Neural cell (in vitro differentiated cells): Measurements from ENCODE around the gene TIAM1. TPM values are rescaled to one million over a fixed set of nuclear protein-coding genes. Genes with fewer than 3 reads are reported as not detected.

Experiments used
- H2AFZ ChIP-seq: fragments of 200-600, 300-800 bp; sonication (generic), shearing (Covaris generic); 2 replicates; pipeline ENCODE4 v1.6.0; 2014; ENCODE audit warnings: low read depth, mild to moderate bottlenecking, antibody characterized with exemption, low read length, moderate library complexity
- H3F3A ChIP-seq: fragments of 200-600 bp; shearing (Covaris generic); 2 replicates; pipeline ENCODE4 v1.6.1; 2016; ENCODE audit warnings: mild to moderate bottlenecking, moderate library complexity, mixed read lengths, antibody characterized with exemption, low read length; ENCODE audit not compliant: insufficient read depth, poor library complexity, severe bottlenecking
- H3K27ac ChIP-seq: fragments of 200-600, 300-800 bp; sonication (generic), shearing (Covaris generic); 2 replicates; pipeline ENCODE4 v1.5.1; 2014; ENCODE audit warnings: mild to moderate bottlenecking, low read length, moderate library complexity
- H3K27me3 ChIP-seq: fragments of 300-800, 200-600 bp; sonication (generic), shearing (Covaris generic); 2 replicates; pipeline ENCODE4 v1.6.0; 2014; ENCODE audit warnings: mild to moderate bottlenecking, low read depth, low read length, moderate library complexity; ENCODE audit not compliant: insufficient read depth
- H3K36me3 ChIP-seq: fragments of 300-800, 200-600 bp; sonication (generic), shearing (Covaris generic); 2 replicates; pipeline ENCODE4 v1.5.1; 2014; ENCODE audit warnings: mild to moderate bottlenecking, antibody characterized with exemption, low read length, moderate library complexity; ENCODE audit not compliant: insufficient read depth
- H3K4me2 ChIP-seq: fragments of 300-800, 200-600 bp; sonication (generic), shearing (Covaris generic); 2 replicates; pipeline ENCODE4 v1.6.0; 2014; ENCODE audit warnings: mild to moderate bottlenecking, low read length
- H3K4me3 ChIP-seq: fragments of 300-800, 200-600 bp; sonication (generic), shearing (Covaris generic); 2 replicates; pipeline ENCODE4 v1.5.1; 2014; ENCODE audit warnings: mild to moderate bottlenecking, low read length, moderate library complexity
- H3K79me2 ChIP-seq: fragments of 200-600 bp; shearing (Covaris generic); replicated peaks from 2 replicates; pipeline ENCODE4 v1.6.0; 2014; ENCODE audit warnings: mild to moderate bottlenecking, low read length, moderate library complexity; ENCODE audit not compliant: insufficient read depth
- H3K9ac ChIP-seq: fragments of 300-800, 200-600 bp; sonication (generic), shearing (Covaris generic); 2 replicates; pipeline ENCODE4 v1.6.1; 2016; ENCODE audit warnings: mild to moderate bottlenecking, low read length, mixed read lengths
- H3K9me2 ChIP-seq: fragments of 200-600 bp; shearing (Covaris generic); 2 replicates; pipeline ENCODE4 v1.6.1; 2016; ENCODE audit warnings: mild to moderate bottlenecking, low read length, mixed read lengths; ENCODE audit not compliant: insufficient read depth
- H3K9me3 ChIP-seq: fragments of 200-600, 300-800 bp; sonication (generic), shearing (Covaris generic); 2 replicates; pipeline ENCODE4 v1.6.1; 2016; ENCODE audit warnings: mild to moderate bottlenecking, mixed run types, low read length, moderate library complexity, mixed read lengths
- H4K20me1 ChIP-seq: fragments of 200-600 bp; shearing (Covaris generic); 2 replicates; pipeline ENCODE4 v1.6.1; 2016; ENCODE audit warnings: mild to moderate bottlenecking, mixed run types; ENCODE audit not compliant: insufficient read depth
- EP300 ChIP-seq: fragments of 450-650 bp; conservative IDR thresholded peaks from 2 replicates; pipeline ENCODE4 v1.6.1; 2014; ENCODE audit warnings: antibody characterized with exemption, mild to moderate bottlenecking, moderate library complexity; ENCODE audit not compliant: poor library complexity, severe bottlenecking
- EZH2 ChIP-seq: fragments of 200-600, 300-800 bp; shearing (Covaris generic), sonication (generic); IDR thresholded peaks from 2 replicates; pipeline ENCODE4 v1.6.1; 2014; ENCODE audit warnings: antibody characterized with exemption, low read length, borderline replicate concordance, mild to moderate bottlenecking; ENCODE audit not compliant: insufficient read depth, poor library complexity, severe bottlenecking
- MXI1 ChIP-seq: fragments of 450-650 bp; conservative IDR thresholded peaks from 2 replicates; pipeline ENCODE4 v1.6.1; 2014; ENCODE audit warnings: antibody characterized with exemption, mild to moderate bottlenecking; ENCODE audit not compliant: poor library complexity, severe bottlenecking
- POLR2AphosphoS5 ChIP-seq: IDR thresholded peaks from 2 replicates; pipeline ENCODE4 v1.6.1; 2012
- RAD21 ChIP-seq: fragments of 450-650 bp; conservative IDR thresholded peaks from 2 replicates; pipeline ENCODE4 v1.6.1; 2014; ENCODE audit warnings: antibody characterized with exemption, mild to moderate bottlenecking, moderate library complexity
- SMC3 ChIP-seq: fragments of 450-650 bp; conservative IDR thresholded peaks from 2 replicates; pipeline ENCODE4 v1.6.1; 2014; ENCODE audit warnings: antibody characterized with exemption, mild to moderate bottlenecking, moderate library complexity; ENCODE audit not compliant: poor library complexity
- TAF1 ChIP-seq: IDR thresholded peaks from 2 replicates; pipeline ENCODE4 v1.6.1; 2012; ENCODE audit warnings: low read depth
- polyA plus RNA-seq: library from polyadenylated mRNA; depleted of rRNA; stranded (reverse); fragments of >200 nt; gene quantifications from 2 replicates; pipeline ENCODE4 v1.2.3, GENCODE V29; 2014
- TF ChIP-seq, protein P1 (sequence below): fragments of 450-650 bp; IDR thresholded peaks from 2 replicates; pipeline ENCODE4 v1.5.1; 2014; ENCODE audit warnings: antibody characterized with exemption, mild to moderate bottlenecking, moderate library complexity; ENCODE audit not compliant: poor library complexity, severe bottlenecking
- TF ChIP-seq, protein P2 (sequence below): IDR thresholded peaks from 2 replicates; pipeline ENCODE4 v1.6.1; 2012; ENCODE audit warnings: borderline replicate concordance

TIAM1 gene
- polyA plus RNA-seq, 1 donor from 2014 or later = 13.2 TPM

DNA sequence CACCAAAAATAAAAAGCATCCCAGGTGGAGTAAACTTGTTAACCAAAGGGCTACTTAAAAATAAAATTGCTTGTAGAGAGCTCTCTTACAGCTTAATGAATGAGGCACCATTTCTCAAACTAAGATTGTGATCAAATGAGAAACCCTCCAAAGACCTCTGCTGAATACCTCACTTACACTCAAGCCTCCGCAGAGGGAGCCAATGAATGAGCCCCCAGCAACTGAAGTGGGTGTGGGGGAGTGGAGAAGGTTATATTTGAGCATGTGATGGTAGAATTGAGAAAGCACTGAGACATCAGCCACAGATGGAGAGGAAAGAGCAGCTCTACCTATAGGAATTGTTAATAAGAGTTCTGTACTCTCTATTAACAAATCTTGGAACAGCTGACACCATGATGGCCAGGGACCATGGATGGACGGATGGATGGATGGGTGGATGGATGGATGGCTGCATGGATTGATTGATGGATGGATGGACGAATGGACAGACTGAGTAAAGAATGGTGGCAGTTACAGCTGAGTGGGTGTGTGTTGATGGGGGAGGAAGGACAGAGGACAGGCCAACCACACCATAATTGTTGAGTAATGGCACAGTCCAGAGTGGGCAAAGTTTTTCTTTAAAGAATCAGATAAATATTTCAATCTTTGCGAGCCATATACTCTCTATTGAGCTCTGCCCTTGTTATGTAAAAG lies 20.3 kb upstream of the TIAM1 start:
- Histone ChIP-seq H3K9me2 (no peaks in the 10 kb centered on the region), H2AFZ (no peak overlapping the region), H4K20me1 (no peaks in the 10 kb centered on the region), H3F3A (no peaks in the 10 kb centered on the region), H3K4me3 (no peak overlapping the region), H3K4me2 (no peak overlapping the region), H3K9me3 (no peaks in the 10 kb centered on the region), H3K36me3 (no peaks in the 10 kb centered on the region), H3K79me2 (no peaks in the 10 kb centered on the region), H3K9ac (no peak overlapping the region), H3K27me3 (no peaks in the 10 kb centered on the region), H3K27ac (no peak overlapping the region)
- TF ChIP-seq, protein P1, sequence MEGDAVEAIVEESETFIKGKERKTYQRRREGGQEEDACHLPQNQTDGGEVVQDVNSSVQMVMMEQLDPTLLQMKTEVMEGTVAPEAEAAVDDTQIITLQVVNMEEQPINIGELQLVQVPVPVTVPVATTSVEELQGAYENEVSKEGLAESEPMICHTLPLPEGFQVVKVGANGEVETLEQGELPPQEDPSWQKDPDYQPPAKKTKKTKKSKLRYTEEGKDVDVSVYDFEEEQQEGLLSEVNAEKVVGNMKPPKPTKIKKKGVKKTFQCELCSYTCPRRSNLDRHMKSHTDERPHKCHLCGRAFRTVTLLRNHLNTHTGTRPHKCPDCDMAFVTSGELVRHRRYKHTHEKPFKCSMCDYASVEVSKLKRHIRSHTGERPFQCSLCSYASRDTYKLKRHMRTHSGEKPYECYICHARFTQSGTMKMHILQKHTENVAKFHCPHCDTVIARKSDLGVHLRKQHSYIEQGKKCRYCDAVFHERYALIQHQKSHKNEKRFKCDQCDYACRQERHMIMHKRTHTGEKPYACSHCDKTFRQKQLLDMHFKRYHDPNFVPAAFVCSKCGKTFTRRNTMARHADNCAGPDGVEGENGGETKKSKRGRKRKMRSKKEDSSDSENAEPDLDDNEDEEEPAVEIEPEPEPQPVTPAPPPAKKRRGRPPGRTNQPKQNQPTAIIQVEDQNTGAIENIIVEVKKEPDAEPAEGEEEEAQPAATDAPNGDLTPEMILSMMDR = no peak

DNA sequence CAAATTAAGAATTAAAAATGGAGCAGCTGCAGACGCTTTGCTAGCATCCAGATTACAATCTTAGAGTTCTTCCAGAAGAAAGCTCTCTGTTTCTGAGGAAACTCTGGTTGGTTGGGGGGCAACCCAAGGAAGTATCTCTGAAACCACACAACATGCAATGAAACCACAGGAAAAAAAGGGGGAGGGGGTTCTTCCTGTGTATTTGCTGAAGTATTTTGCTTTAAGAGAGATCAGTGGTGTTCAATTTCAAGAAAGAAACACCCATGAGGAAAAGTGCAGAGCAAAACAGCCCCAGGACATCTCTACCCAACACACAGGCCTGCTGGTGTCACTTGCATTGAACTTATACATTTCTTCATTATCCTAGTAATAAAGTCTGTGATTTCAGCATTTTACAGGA lies 19.7 kb upstream of the TIAM1 start:
- H3K4me2 ChIP-seq = no peak overlapping the region
- TF ChIP-seq MXI1 = no peak
- TF ChIP-seq TAF1 = no peak
- no peak for TF ChIP-seq EZH2
- no peak for TF ChIP-seq RAD21
- TF ChIP-seq, protein P1 = no peak
- TF ChIP-seq EP300 = no peak
- no peak for TF ChIP-seq SMC3
- TF ChIP-seq POLR2AphosphoS5 = no peak
- TF ChIP-seq, protein P2, sequence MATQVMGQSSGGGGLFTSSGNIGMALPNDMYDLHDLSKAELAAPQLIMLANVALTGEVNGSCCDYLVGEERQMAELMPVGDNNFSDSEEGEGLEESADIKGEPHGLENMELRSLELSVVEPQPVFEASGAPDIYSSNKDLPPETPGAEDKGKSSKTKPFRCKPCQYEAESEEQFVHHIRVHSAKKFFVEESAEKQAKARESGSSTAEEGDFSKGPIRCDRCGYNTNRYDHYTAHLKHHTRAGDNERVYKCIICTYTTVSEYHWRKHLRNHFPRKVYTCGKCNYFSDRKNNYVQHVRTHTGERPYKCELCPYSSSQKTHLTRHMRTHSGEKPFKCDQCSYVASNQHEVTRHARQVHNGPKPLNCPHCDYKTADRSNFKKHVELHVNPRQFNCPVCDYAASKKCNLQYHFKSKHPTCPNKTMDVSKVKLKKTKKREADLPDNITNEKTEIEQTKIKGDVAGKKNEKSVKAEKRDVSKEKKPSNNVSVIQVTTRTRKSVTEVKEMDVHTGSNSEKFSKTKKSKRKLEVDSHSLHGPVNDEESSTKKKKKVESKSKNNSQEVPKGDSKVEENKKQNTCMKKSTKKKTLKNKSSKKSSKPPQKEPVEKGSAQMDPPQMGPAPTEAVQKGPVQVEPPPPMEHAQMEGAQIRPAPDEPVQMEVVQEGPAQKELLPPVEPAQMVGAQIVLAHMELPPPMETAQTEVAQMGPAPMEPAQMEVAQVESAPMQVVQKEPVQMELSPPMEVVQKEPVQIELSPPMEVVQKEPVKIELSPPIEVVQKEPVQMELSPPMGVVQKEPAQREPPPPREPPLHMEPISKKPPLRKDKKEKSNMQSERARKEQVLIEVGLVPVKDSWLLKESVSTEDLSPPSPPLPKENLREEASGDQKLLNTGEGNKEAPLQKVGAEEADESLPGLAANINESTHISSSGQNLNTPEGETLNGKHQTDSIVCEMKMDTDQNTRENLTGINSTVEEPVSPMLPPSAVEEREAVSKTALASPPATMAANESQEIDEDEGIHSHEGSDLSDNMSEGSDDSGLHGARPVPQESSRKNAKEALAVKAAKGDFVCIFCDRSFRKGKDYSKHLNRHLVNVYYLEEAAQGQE = no peak
- H3K9me2 ChIP-seq = no peaks in the 10 kb centered on the region
- H4K20me1 ChIP-seq = no peaks in the 10 kb centered on the region
- H3K27me3 ChIP-seq = no peaks in the 10 kb centered on the region
- no peak overlapping the region for H3K9ac ChIP-seq
- no peaks in the 10 kb centered on the region for H3K9me3 ChIP-seq
- no peaks in the 10 kb centered on the region for H3K79me2 ChIP-seq
- H3K27ac ChIP-seq = no peak overlapping the region
- no peaks in the 10 kb centered on the region for H3F3A ChIP-seq
- H3K36me3 ChIP-seq = no peaks in the 10 kb centered on the region
- no peak overlapping the region for H2AFZ ChIP-seq
- no peak overlapping the region for H3K4me3 ChIP-seq
